HEK293T (cell line): ENCODE data around the gene LRRC7.

Experiments used
- BHLHE40 ChIP-seq: fragments of 450-650 bp; IDR thresholded peaks from 2 replicates; pipeline ENCODE4 v1.6.1; 2016; ENCODE audit warnings: mild to moderate bottlenecking, moderate library complexity, borderline replicate concordance
- ELF4 ChIP-seq: fragments of 450-650 bp; IDR thresholded peaks from 2 replicates; pipeline ENCODE4 v1.6.1; 2017; ENCODE audit warnings: antibody characterized with exemption
- FOXK2 ChIP-seq: fragments of 450-650 bp; IDR thresholded peaks from 2 replicates; pipeline ENCODE4 v1.6.1; 2016; ENCODE audit warnings: mild to moderate bottlenecking
- FOXM1 ChIP-seq: fragments of 450-650 bp; IDR thresholded peaks from 2 replicates; pipeline ENCODE4 v1.6.1; 2017; ENCODE audit warnings: mild to moderate bottlenecking, borderline replicate concordance
- HDGF ChIP-seq: fragments of 450-650 bp; IDR thresholded peaks from 2 replicates; pipeline ENCODE4 v1.6.1; 2017; ENCODE audit warnings: antibody characterized with exemption, borderline replicate concordance

DNA sequence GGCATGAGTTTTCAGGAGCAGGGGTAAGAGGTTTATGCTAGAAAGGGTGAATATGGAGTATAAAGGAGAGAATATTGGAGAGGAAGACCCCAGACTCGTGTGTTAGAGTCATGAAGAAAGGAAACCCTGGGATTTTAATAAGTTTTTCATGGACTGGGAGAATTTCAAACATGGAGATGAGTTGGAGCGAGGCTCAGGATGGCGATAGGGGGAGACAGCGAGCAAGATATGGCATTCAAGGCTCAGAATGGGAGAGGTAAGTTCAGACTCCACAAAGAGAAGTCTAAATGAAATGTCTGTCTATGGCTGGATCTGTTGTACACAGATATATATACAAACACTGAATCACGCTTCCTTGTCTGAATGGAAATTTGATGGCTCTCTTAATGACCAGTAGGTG is 545.1 kb downstream of the LRRC7 start:
- TF ChIP-seq BHLHE40 (no peak), HDGF (no peak), ELF4 (no peak), FOXM1 (no peak), FOXK2 (no peak)
